GM12878 (cell line): ENCODE measurements around the gene SLC37A1. TPM values are rescaled to one million over a fixed set of nuclear protein-coding genes. Genes with fewer than 3 reads are reported as not detected.

Experiments used
- ATAC-seq: fragments of 200-7000 bp; cut with Tn5 transposase; 3 replicates; pipeline ENCODE4 v1.9.1; 2020; ENCODE audit warnings: mild to moderate bottlenecking, moderate library complexity
- BruUV-seq: library from RNA; stranded (reverse); fragments of 400-500 nt; replicated peaks from 2 replicates; lab custom pipeline; 2021; lab: Mats Ljungman, UMichigan
- CTCF ChIA-PET: fragments of 300-600 bp; sonication (Branson Sonifier 250); formaldehyde crosslinking; extraction: SDS; loops from one replicate; lab custom pipeline; 2021; ENCODE audit warnings: inconsistent platforms; lab: Yijun Ruan, JAX
- POLR2A ChIA-PET: fragments of 350-600 bp; formaldehyde crosslinking; extraction: SDS; loops from one replicate; lab custom pipeline; 2021; ENCODE audit warnings: inconsistent platforms; lab: Charles Lee
- RAD21 ChIA-PET: fragments of 300-600 bp; sonication (Branson Sonifier 250); formaldehyde crosslinking; loops from one replicate; lab custom pipeline; 2023; ENCODE audit warnings: antibody characterized with exemption; ENCODE audit not compliant: unreplicated experiment; lab: Charles Lee
- SMC1A ChIA-PET: fragments of 300-600 bp; sonication (Branson Sonifier 250); formaldehyde crosslinking; loops from one replicate; lab custom pipeline; 2023; ENCODE audit not compliant: unreplicated experiment, uncharacterized antibody; lab: Charles Lee
- DNase-seq: peaks from one replicate; pipeline ENCODE4 v3.0.0-alpha.2; 2011; ENCODE audit warnings: low read depth, low spot score
- FAIRE-seq: peaks from 3 replicates; lab custom pipeline; 2011; peaks lifted over from hg19 to GRCh38; lab: Jason Lieb, UNC
- H2AFZ ChIP-seq: 2 replicates; pipeline ENCODE4 v1.6.0; 2011; ENCODE audit warnings: low read depth, low read length, control low read depth; ENCODE audit not compliant: control insufficient read depth
- H3K27ac ChIP-seq: 2 replicates; pipeline ENCODE4 v1.5.1; 2011; ENCODE audit warnings: control low read depth; ENCODE audit not compliant: control insufficient read depth, insufficient read depth
- H3K27me3 ChIP-seq, 2 experiments: replicated peaks in 1 of 2; 2 replicates each; pipeline versions ENCODE4 v1.6.0 to v1.6.1; 2011; ENCODE audit warnings: low read length in 1 of 2; ENCODE audit not compliant: control insufficient read depth in 2 of 2, insufficient read depth in 2 of 2
- H3K36me3 ChIP-seq, 2 experiments: 2 replicates each; pipeline ENCODE4 v1.5.1; 2011; ENCODE audit warnings: low read length in 1 of 2; ENCODE audit not compliant: control insufficient read depth in 2 of 2, insufficient read depth in 2 of 2
- H3K4me1 ChIP-seq: 2 replicates; pipeline ENCODE4 v1.6.1; 2011; ENCODE audit warnings: mild to moderate bottlenecking, low read length, moderate library complexity, mixed read lengths; ENCODE audit not compliant: control insufficient read depth, insufficient read depth
- H3K4me2 ChIP-seq: 2 replicates; pipeline ENCODE4 v1.6.0; 2011; ENCODE audit warnings: control low read depth; ENCODE audit not compliant: control insufficient read depth, insufficient read depth
- H3K4me3 ChIP-seq: fragments of 200-600 bp; sonication (generic); 2 replicates; pipeline ENCODE4 v1.5.1; 2016
- H3K79me2 ChIP-seq: 2 replicates; pipeline ENCODE4 v1.6.0; 2011; ENCODE audit warnings: low read length; ENCODE audit not compliant: control insufficient read depth, insufficient read depth
- H3K9ac ChIP-seq: 2 replicates; pipeline ENCODE4 v1.8.0; 2011; ENCODE audit warnings: low read length, control low read depth, mixed read lengths; ENCODE audit not compliant: control insufficient read depth, insufficient read depth
- H3K9me3 ChIP-seq: replicated peaks from 3 replicates; pipeline ENCODE4 v1.5.1; 2011; ENCODE audit warnings: mild to moderate bottlenecking, low read length; ENCODE audit not compliant: control insufficient read depth, insufficient read depth
- H4K20me1 ChIP-seq: 2 replicates; pipeline ENCODE4 v1.6.0; 2011; ENCODE audit not compliant: control insufficient read depth, insufficient read depth
- CHD1 ChIP-seq: IDR thresholded peaks from 2 replicates; pipeline ENCODE4 v1.6.1; 2012; ENCODE audit warnings: low read depth, low read length, improper control_type of control experiment
- MTA2 ChIP-seq: fragments of 450-650 bp; IDR thresholded peaks from 2 replicates; pipeline ENCODE4 v1.6.1; 2016; ENCODE audit warnings: low read depth, mild to moderate bottlenecking, moderate library complexity
- MTA3 ChIP-seq: IDR thresholded peaks from 2 replicates; pipeline ENCODE4 v1.6.1; 2012; ENCODE audit warnings: low read length, inconsistent platforms, borderline replicate concordance
- NFXL1 ChIP-seq: fragments of 450-650 bp; IDR thresholded peaks from 2 replicates; pipeline ENCODE4 v1.6.1; 2017; ENCODE audit warnings: antibody characterized with exemption, mild to moderate bottlenecking, borderline replicate concordance
- NRF1 ChIP-seq: conservative IDR thresholded peaks from 2 replicates; pipeline ENCODE4 v1.6.1; 2011; ENCODE audit warnings: mild to moderate bottlenecking, low read depth, low read length, improper control_type of control experiment
- POLR2A ChIP-seq: IDR thresholded peaks from 2 replicates; pipeline ENCODE4 v1.6.1; 2011; ENCODE audit warnings: low read depth, mild to moderate bottlenecking, low read length
- SMAD1 ChIP-seq: fragments of 450-650 bp; IDR thresholded peaks from 2 replicates; pipeline ENCODE4 v1.6.1; 2018; ENCODE audit warnings: mild to moderate bottlenecking, low read depth; ENCODE audit not compliant: partially characterized antibody
- ZZZ3 ChIP-seq: IDR thresholded peaks from 2 replicates; pipeline ENCODE4 v1.6.1; 2011; ENCODE audit warnings: low read depth; ENCODE audit not compliant: control insufficient read depth, insufficient read length
- WGBS: methylation state at CpG from one replicate; pipeline ENCODE4 v1.1.6; 2016; ENCODE audit warnings: low lambda C conversion rate; ENCODE audit not compliant: insufficient replicate concordance, insufficient coverage; ENCODE audit errors: missing lambda C conversion rate; 5-methylcytosine and 5-hydroxymethylcytosine counted together
- in situ Hi-C: fragments of 300-500 bp; cut with MboI; formaldehyde crosslinking; loops from 9 replicates; pipeline ENCODE4 v1.14.3; 2018; ENCODE audit warnings: mixed read lengths
- intact Hi-C: fragments of 100-400 bp; cut with micrococcal nuclease; formaldehyde crosslinking; loops from one replicate; pipeline ENCODE4 v1.14.2; 2022; ENCODE audit not compliant: unreplicated experiment
- polyA plus RNA-seq, 11 experiments: library from polyadenylated mRNA; depleted of rRNA in 4 of 11; unstranded in 6 of 11; stranded (reverse) in 5 of 11; fragments of >200 nt; fragmentation: Nextera tagmentation in 4 of 11; fragmentation: Illumina TruSeq in 1 of 11; extraction: Ambion mirVana in 4 of 11; extraction: Trizol in 1 of 11; gene quantifications; 1 replicate in 1 of 11; 2 replicates in 10 of 11; pipeline versions ENCODE4 v1.2.1 to v1.2.3, GENCODE V29; 2011 to 2016; ENCODE audit warnings: inconsistent platforms in 2 of 11, missing spikeins in 2 of 11, low read depth in 1 of 11
- total RNA-seq, 4 experiments: library from RNA; depleted of rRNA in 3 of 4; stranded (reverse); fragments of >200 nt in 3 of 4; fragmentation: Illumina TruSeq in 1 of 4; extraction: Trizol in 1 of 4; gene quantifications; 2 replicates each; pipeline versions ENCODE4 v1.2.1 to v1.2.3, GENCODE V29; 2013 to 2021
- TF ChIP-seq, protein P1 (sequence below): IDR thresholded peaks from 2 replicates; pipeline ENCODE4 v1.6.1; 2011; ENCODE audit warnings: low read depth, mild to moderate bottlenecking, low read length, moderate library complexity, borderline replicate concordance; ENCODE audit errors: extremely low read depth
- TF ChIP-seq, protein P2 (sequence below), 3 experiments: IDR thresholded peaks in 2 of 3; conservative IDR thresholded peaks in 1 of 3; 2 replicates each; pipeline ENCODE4 v1.5.1; 2011; ENCODE audit warnings: low read depth in 3 of 3, low read length in 3 of 3, mild to moderate bottlenecking in 3 of 3, control low read depth in 2 of 3, moderate library complexity in 2 of 3, inconsistent platforms in 1 of 3, mixed read lengths in 1 of 3; ENCODE audit not compliant: control insufficient read depth in 2 of 3, insufficient read depth in 1 of 3; ENCODE audit errors: extremely low read depth in 1 of 3
- TF ChIP-seq, protein P3 (sequence below): fragments of 450-650 bp; conservative IDR thresholded peaks from 2 replicates; pipeline ENCODE4 v1.6.1; 2017; ENCODE audit warnings: mild to moderate bottlenecking, moderate library complexity
- TF ChIP-seq, protein P4 (sequence below): fragments of 150-350 bp; IDR thresholded peaks from 2 replicates; pipeline ENCODE4 v1.6.1; 2016; ENCODE audit warnings: low read depth, low read length
- TF ChIP-seq, protein P5 (sequence below): IDR thresholded peaks from 2 replicates; pipeline ENCODE4 v1.6.1; 2011; ENCODE audit warnings: mild to moderate bottlenecking, low read depth, low read length, moderate library complexity; ENCODE audit not compliant: insufficient replicate concordance

Gene SLC37A1
- total and polyA plus RNA-seq, 10 of the 15 experiments (the other 5 are each of a cell fraction or from before 2014, with no cell fraction given), result 1.1 to 35.5 (median 24.4) TPM

DNA sequence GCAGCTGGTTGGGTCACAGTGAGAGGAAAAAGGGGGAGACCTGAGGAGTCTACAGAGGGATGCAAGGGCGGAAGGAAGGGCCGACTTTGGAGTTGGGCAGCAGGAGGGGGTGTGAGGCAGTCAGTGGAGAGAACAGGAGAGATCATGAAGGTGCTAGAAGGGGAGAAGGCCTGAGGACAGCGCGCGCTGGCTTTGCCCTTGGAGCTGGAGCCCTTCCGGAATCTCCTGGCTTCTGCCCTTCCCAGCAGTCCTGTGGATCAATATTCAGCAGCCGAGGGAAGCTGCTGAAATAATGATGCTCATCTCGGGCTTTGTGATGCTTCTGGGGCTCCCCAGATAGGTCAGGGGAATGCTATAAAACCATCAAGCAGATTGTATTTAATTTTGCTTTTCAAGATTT is 26.7 kb downstream of the SLC37A1 start (continued):
- TF ChIP-seq, protein P1, sequence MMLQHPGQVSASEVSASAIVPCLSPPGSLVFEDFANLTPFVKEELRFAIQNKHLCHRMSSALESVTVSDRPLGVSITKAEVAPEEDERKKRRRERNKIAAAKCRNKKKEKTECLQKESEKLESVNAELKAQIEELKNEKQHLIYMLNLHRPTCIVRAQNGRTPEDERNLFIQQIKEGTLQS, result no peak
- TF ChIP-seq, protein P2, sequence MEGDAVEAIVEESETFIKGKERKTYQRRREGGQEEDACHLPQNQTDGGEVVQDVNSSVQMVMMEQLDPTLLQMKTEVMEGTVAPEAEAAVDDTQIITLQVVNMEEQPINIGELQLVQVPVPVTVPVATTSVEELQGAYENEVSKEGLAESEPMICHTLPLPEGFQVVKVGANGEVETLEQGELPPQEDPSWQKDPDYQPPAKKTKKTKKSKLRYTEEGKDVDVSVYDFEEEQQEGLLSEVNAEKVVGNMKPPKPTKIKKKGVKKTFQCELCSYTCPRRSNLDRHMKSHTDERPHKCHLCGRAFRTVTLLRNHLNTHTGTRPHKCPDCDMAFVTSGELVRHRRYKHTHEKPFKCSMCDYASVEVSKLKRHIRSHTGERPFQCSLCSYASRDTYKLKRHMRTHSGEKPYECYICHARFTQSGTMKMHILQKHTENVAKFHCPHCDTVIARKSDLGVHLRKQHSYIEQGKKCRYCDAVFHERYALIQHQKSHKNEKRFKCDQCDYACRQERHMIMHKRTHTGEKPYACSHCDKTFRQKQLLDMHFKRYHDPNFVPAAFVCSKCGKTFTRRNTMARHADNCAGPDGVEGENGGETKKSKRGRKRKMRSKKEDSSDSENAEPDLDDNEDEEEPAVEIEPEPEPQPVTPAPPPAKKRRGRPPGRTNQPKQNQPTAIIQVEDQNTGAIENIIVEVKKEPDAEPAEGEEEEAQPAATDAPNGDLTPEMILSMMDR (IDR thresholded peaks at IDR 0.05 in 2 of 3, conservative IDR thresholded peaks at IDR 0.05 in 1 of 3; ENCODE audit: control insufficient read depth in 2 of 3, extremely low read depth in 1 of 3, insufficient read depth in 1 of 3, low read depth in 3 of 3, low read length in 3 of 3), result no peak

DNA sequence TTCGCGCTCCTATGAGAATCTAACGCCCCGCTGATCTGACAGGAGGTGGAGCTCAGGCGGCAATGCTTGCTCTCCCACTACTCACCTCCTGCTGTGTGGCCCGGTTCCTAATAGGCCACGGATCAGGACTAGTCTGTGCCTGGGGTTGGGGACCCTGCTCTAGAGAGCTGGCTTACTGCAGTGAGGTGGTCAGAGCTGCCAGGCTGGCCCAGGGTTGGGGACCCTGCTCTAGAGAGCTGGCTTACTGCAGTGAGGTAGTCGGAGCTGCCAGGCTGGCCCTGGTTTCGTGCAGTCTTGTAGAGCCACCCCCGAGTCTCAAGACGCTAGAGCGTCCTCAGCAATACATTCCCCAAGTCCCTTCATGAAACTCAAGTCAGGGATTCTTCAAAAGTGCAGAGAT is 27.5 kb downstream of the SLC37A1 start:
- 96% methylated on average over 12 of the region's 12 CpGs for WGBS
- peaks cover 12% of the 10 kb centered on the region for H3K4me1 ChIP-seq
- H3K4me3 ChIP-seq, result no peak overlapping the region
- no peaks in the 10 kb centered on the region for H4K20me1 ChIP-seq
- in situ Hi-C loops, result no loop called here
- no peak for FAIRE-seq
- H3K79me2 ChIP-seq, result no peaks in the 10 kb centered on the region
- DNase-seq, result no peak
- no peaks in the 10 kb centered on the region for H3K9me3 ChIP-seq
- no peak for ATAC-seq
- H3K4me2 ChIP-seq, result no peak overlapping the region
- no peaks in the 10 kb centered on the region for H3K27me3 ChIP-seq
- ChIA-PET SMC1A (interaction anchor here (0.8 kb wide), 1 partner anchor 37 kb away, joined by 5 read pairs; no protein-coding TSS in a partner anchor), RAD21 (no interaction called here), POLR2A (interaction anchor here (0.6 kb wide), 1 partner anchor 429 kb away, joined by 3 read pairs; no protein-coding TSS in a partner anchor), CTCF (interaction anchor here (1.2 kb wide), 1 partner anchor 396 kb away, joined by 3 read pairs; no protein-coding TSS in a partner anchor)
- no peak overlapping the region for H2AFZ ChIP-seq
- H3K9ac ChIP-seq, result no peak overlapping the region
- no TSS peak for BruUV-seq
- intact Hi-C loops, result no loop called here
- H3K27ac ChIP-seq, result no peak overlapping the region
- H3K36me3 ChIP-seq, result peaks cover 19% of the 10 kb centered on the region in 2 experiments
- no peak for TF ChIP-seq NRF1
- TF ChIP-seq ZZZ3, result no peak
- no peak for TF ChIP-seq POLR2A
- TF ChIP-seq, protein P3, sequence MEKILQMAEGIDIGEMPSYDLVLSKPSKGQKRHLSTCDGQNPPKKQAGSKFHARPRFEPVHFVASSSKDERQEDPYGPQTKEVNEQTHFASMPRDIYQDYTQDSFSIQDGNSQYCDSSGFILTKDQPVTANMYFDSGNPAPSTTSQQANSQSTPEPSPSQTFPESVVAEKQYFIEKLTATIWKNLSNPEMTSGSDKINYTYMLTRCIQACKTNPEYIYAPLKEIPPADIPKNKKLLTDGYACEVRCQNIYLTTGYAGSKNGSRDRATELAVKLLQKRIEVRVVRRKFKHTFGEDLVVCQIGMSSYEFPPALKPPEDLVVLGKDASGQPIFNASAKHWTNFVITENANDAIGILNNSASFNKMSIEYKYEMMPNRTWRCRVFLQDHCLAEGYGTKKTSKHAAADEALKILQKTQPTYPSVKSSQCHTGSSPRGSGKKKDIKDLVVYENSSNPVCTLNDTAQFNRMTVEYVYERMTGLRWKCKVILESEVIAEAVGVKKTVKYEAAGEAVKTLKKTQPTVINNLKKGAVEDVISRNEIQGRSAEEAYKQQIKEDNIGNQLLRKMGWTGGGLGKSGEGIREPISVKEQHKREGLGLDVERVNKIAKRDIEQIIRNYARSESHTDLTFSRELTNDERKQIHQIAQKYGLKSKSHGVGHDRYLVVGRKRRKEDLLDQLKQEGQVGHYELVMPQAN, result no peak
- TF ChIP-seq, protein P4, sequence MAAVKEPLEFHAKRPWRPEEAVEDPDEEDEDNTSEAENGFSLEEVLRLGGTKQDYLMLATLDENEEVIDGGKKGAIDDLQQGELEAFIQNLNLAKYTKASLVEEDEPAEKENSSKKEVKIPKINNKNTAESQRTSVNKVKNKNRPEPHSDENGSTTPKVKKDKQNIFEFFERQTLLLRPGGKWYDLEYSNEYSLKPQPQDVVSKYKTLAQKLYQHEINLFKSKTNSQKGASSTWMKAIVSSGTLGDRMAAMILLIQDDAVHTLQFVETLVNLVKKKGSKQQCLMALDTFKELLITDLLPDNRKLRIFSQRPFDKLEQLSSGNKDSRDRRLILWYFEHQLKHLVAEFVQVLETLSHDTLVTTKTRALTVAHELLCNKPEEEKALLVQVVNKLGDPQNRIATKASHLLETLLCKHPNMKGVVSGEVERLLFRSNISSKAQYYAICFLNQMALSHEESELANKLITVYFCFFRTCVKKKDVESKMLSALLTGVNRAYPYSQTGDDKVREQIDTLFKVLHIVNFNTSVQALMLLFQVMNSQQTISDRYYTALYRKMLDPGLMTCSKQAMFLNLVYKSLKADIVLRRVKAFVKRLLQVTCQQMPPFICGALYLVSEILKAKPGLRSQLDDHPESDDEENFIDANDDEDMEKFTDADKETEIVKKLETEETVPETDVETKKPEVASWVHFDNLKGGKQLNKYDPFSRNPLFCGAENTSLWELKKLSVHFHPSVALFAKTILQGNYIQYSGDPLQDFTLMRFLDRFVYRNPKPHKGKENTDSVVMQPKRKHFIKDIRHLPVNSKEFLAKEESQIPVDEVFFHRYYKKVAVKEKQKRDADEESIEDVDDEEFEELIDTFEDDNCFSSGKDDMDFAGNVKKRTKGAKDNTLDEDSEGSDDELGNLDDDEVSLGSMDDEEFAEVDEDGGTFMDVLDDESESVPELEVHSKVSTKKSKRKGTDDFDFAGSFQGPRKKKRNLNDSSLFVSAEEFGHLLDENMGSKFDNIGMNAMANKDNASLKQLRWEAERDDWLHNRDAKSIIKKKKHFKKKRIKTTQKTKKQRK, result no peak
- TF ChIP-seq CHD1, result no peak
- no peak for TF ChIP-seq SMAD1
- TF ChIP-seq NFXL1, result no peak
- TF ChIP-seq, protein P5, sequence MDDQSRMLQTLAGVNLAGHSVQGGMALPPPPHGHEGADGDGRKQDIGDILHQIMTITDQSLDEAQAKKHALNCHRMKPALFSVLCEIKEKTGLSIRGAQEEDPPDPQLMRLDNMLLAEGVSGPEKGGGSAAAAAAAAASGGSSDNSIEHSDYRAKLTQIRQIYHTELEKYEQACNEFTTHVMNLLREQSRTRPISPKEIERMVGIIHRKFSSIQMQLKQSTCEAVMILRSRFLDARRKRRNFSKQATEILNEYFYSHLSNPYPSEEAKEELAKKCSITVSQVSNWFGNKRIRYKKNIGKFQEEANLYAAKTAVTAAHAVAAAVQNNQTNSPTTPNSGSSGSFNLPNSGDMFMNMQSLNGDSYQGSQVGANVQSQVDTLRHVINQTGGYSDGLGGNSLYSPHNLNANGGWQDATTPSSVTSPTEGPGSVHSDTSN, result no peak
- no peak for TF ChIP-seq MTA2
- TF ChIP-seq MTA3, result no peak
